Esophagus (tissue), 2 donors: Measurements from ENCODE around the gene SNX17. TPM values are rescaled to one million over a fixed set of nuclear protein-coding genes. Genes with fewer than 3 reads are reported as not detected.
"Not testable (repeated sequence)": the region's sequence is repeated elsewhere in the genome, so short reads cannot be mapped to it uniquely, and the experiment has no call there.

Source experiments
- H3K27ac ChIP-seq, 2 donors: one replicate each; pipeline ENCODE4 v1.5.1; 2013; ENCODE audit warnings: low read depth in 2 of 2, mild to moderate bottlenecking in 2 of 2, inconsistent platforms in 1 of 2, low read length in 1 of 2, moderate library complexity in 1 of 2
- H3K27me3 ChIP-seq, 2 donors: one replicate each; pipeline ENCODE4 v1.6.1; 2013; ENCODE audit warnings: low read length in 2 of 2, control low read depth in 1 of 2, mild to moderate bottlenecking in 1 of 2; ENCODE audit not compliant: insufficient read depth in 2 of 2, control insufficient read depth in 1 of 2
- H3K36me3 ChIP-seq, 2 donors: one replicate each; pipeline ENCODE4 v1.6.1; 2013; ENCODE audit warnings: low read length in 1 of 2; ENCODE audit not compliant: control insufficient read depth in 2 of 2, insufficient read depth in 2 of 2
- H3K4me1 ChIP-seq, 2 donors: one replicate each; pipeline ENCODE4 v1.6.1; 2013; ENCODE audit warnings: low read length in 1 of 2; ENCODE audit not compliant: control insufficient read depth in 2 of 2, insufficient read depth in 2 of 2
- H3K4me3 ChIP-seq, 2 donors: one replicate each; pipeline ENCODE4 v1.5.1; 2013; ENCODE audit warnings: low read length in 2 of 2, mild to moderate bottlenecking in 2 of 2, low read depth in 1 of 2, moderate library complexity in 1 of 2
- H3K9me3 ChIP-seq, 2 donors: one replicate each; pipeline ENCODE4 v1.6.1; 2013; ENCODE audit warnings: mild to moderate bottlenecking in 2 of 2, low read depth in 1 of 2, low read length in 1 of 2, moderate library complexity in 1 of 2; ENCODE audit not compliant: control insufficient read depth in 2 of 2, insufficient read depth in 1 of 2
- WGBS, 2 donors: extraction: QIAGEN DNeasy Blood & Tissue Kit; methylation state at CpG; one replicate each; pipeline ENCODE4 v1.1.7; 2013; 5-methylcytosine and 5-hydroxymethylcytosine counted together
- polyA plus RNA-seq, 2 donors: library from polyadenylated mRNA; stranded (reverse); fragments of 200-250 nt; gene quantifications; one replicate each; pipeline ENCODE4 v1.2.3, GENCODE V29; 2013
- donor health status: healthy with polysubstance abuse.
- donor health status: Bipolar disorder and iron deficiency.

SNX17 gene
- polyA plus RNA-seq, 2 donors = 36.9 to 61.7 TPM

- WGBS, 2 donors = 94 to 95% methylated on average over 6 of the region's 6 CpGs
These were observed 45.7 kb downstream of the SNX17 start for GRCh38 chr2:27416151-27416550.

GRCh38 chr2:27420996-27421395 is 50.6 kb downstream of the SNX17 start:
- Histone ChIP-seq H3K27me3 (no peaks in the 10 kb centered on the region), H3K4me1 (no peaks in the 10 kb centered on the region), H3K4me3 (no peak overlapping the region), H3K9me3 (no peaks in the 10 kb centered on the region), H3K27ac (no peak overlapping the region), H3K36me3 (no peaks in the 10 kb centered on the region)

More at GRCh38 chr2:27416151-27416550, 45.7 kb downstream of the SNX17 start:
- Histone ChIP-seq H3K27ac (no peak overlapping the region), H3K36me3 (no peaks in the 10 kb centered on the region), H3K4me3 (no peak overlapping the region), H3K4me1 (no peaks in the 10 kb centered on the region), H3K9me3 (no peaks in the 10 kb centered on the region), H3K27me3 (no peaks in the 10 kb centered on the region)

- WGBS, 2 donors = 82 to 84% methylated on average over 4 of the region's 4 CpGs
- Histone ChIP-seq H3K9me3 (no peaks in the 10 kb centered on the region), H3K4me1 (no peaks in the 10 kb centered on the region), H3K27ac (no peak overlapping the region), H3K36me3 (no peaks in the 10 kb centered on the region), H3K27me3 (no peaks in the 10 kb centered on the region), H3K4me3 (no peak overlapping the region)
These were observed 51.3 kb downstream of the SNX17 start for GRCh38 chr2:27421660-27422250.

- H3K4me1 ChIP-seq = no peaks in the 10 kb centered on the region
- H3K27ac ChIP-seq = no peak overlapping the region
- no peaks in the 10 kb centered on the region for H3K9me3 ChIP-seq
- 95 to 96% methylated on average over 3 of the region's 3 CpGs for WGBS, 2 donors
- no peaks in the 10 kb centered on the region for H3K27me3 ChIP-seq
- no peak overlapping the region for H3K4me3 ChIP-seq
- H3K36me3 ChIP-seq = no peaks in the 10 kb centered on the region
These were observed 52.5 kb downstream of the SNX17 start for GRCh38 chr2:27422958-27423357.

GRCh38 chr2:27425039-27425438 is 54.6 kb downstream of the SNX17 start:
- not testable (repeated sequence) for H3K4me1 ChIP-seq, H3K27ac ChIP-seq, H3K9me3 ChIP-seq, H3K36me3 ChIP-seq, H3K4me3 ChIP-seq, H3K27me3 ChIP-seq
- WGBS, 2 donors = 78 to 90% methylated on average over 10 of the region's 10 CpGs

Other genes with a start within 250 kb of the SNX17 start
- gene ABHD1, start 246.8 kb upstream of the SNX17 start, polyA plus RNA-seq = under 1 TPM; 0.08 to 0.31 TPM
- gene PREB, start 236.0 kb upstream of the SNX17 start, polyA plus RNA-seq = 10 to 100 TPM; 24.1 to 29.7 TPM
- not detected for gene PRR30, start 231.2 kb upstream of the SNX17 start, polyA plus RNA-seq
- under 1 TPM in 1 of 2 donors, not detected in 1; 0.02 TPM for gene TCF23, start 221.6 kb upstream of the SNX17 start, polyA plus RNA-seq
- 10 to 100 TPM; 66.2 to 92.7 TPM for gene ATRAID, start 158.6 kb upstream of the SNX17 start, polyA plus RNA-seq
- gene SLC5A6, start 158.3 kb upstream of the SNX17 start, polyA plus RNA-seq = 10 to 100 TPM; 11.4 to 13.5 TPM
- gene CAD, start 153.2 kb upstream of the SNX17 start, polyA plus RNA-seq = 10 to 100 TPM; 16.8 to 18.3 TPM
- gene SLC30A3, start 107.6 kb upstream of the SNX17 start, polyA plus RNA-seq = under 1 TPM; 0.08 to 0.09 TPM
- gene DNAJC5G, start 95.2 kb upstream of the SNX17 start, polyA plus RNA-seq = under 1 TPM; 0.05 to 0.14 TPM
- under 1 TPM; 0.05 to 0.18 TPM for gene TRIM54, start 88.2 kb upstream of the SNX17 start, polyA plus RNA-seq
- 1 to 10 TPM in 1 of 2 donors, under 1 TPM in 1; 0.41 to 1.1 TPM for gene UCN, start 62.2 kb upstream of the SNX17 start, polyA plus RNA-seq
- gene MPV17, start 47.5 kb upstream of the SNX17 start, polyA plus RNA-seq = 10 to 100 TPM; 44.9 to 71.2 TPM
- 10 to 100 TPM; 41.5 to 43.8 TPM for gene GTF3C2, start 13.9 kb upstream of the SNX17 start, polyA plus RNA-seq
- 10 to 100 TPM; 44.1 to 55.5 TPM for gene EIF2B4, start 278 bp upstream of the SNX17 start, polyA plus RNA-seq
- gene ZNF513, start 10.1 kb downstream of the SNX17 start, polyA plus RNA-seq = 10 to 100 TPM; 20.0 to 34.5 TPM
- 10 to 100 TPM; 40.3 to 65.0 TPM for gene PPM1G, start 39.0 kb downstream of the SNX17 start, polyA plus RNA-seq
- gene NRBP1, start 58.0 kb downstream of the SNX17 start, polyA plus RNA-seq = 10 to 100 TPM; 51.9 to 95.7 TPM
- 10 to 100 TPM; 21.0 to 30.3 TPM for gene KRTCAP3, start 71.8 kb downstream of the SNX17 start, polyA plus RNA-seq
- gene IFT172, start 119.1 kb downstream of the SNX17 start, polyA plus RNA-seq = 10 to 100 TPM; 12.8 to 27.5 TPM
- 10 to 100 TPM; 22.2 to 34.0 TPM for gene FNDC4, start 124.6 kb downstream of the SNX17 start, polyA plus RNA-seq
- 1 to 10 TPM; 2.1 to 4.0 TPM for gene GCKR, start 126.2 kb downstream of the SNX17 start, polyA plus RNA-seq
- 1 to 10 TPM; 5.6 to 6.6 TPM for gene ZNF512, start 212.4 kb downstream of the SNX17 start, polyA plus RNA-seq